Tibial nerve (tissue), 3 donors: ENCODE results near the gene BMPR1B.

Source experiments
- POLR2A ChIP-seq, 2 donors: fragments of 450-650 bp; IDR thresholded peaks; one replicate each; pipeline ENCODE4 v1.6.1; 2017; ENCODE audit warnings: antibody characterized with exemption in 2 of 2, mild to moderate bottlenecking in 2 of 2, moderate library complexity in 2 of 2
- TF ChIP-seq, protein P1 (sequence below), 5 experiments: fragments of 200-600 bp in 3 of 5; fragments of 450-650 bp in 2 of 5; sonication (generic) in 3 of 5; IDR thresholded peaks; one replicate each; pipeline ENCODE4 v1.5.1; 2016 to 2019; ENCODE audit warnings: antibody characterized with exemption in 5 of 5, mild to moderate bottlenecking in 3 of 5, moderate library complexity in 2 of 5

DNA sequence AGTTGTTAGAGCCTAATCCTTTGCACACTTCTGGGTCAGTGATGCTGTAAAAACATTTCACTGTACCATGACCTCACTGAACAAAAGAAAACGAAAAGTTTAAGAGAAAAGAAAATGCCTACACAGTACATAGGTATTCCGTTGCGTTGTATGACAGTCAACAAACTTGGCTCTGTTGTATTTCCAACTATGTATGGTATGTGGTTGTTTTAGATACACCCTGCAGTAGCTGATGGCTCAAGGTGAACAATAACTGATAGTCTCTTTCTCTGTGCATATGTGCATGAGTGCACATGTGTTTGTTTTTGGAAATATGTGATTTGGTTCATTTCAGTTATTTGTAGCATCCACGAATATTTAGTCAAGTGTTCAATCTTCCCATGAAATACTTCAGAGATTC is 176.0 kb downstream of the BMPR1B start:
- TF ChIP-seq, protein P1, sequence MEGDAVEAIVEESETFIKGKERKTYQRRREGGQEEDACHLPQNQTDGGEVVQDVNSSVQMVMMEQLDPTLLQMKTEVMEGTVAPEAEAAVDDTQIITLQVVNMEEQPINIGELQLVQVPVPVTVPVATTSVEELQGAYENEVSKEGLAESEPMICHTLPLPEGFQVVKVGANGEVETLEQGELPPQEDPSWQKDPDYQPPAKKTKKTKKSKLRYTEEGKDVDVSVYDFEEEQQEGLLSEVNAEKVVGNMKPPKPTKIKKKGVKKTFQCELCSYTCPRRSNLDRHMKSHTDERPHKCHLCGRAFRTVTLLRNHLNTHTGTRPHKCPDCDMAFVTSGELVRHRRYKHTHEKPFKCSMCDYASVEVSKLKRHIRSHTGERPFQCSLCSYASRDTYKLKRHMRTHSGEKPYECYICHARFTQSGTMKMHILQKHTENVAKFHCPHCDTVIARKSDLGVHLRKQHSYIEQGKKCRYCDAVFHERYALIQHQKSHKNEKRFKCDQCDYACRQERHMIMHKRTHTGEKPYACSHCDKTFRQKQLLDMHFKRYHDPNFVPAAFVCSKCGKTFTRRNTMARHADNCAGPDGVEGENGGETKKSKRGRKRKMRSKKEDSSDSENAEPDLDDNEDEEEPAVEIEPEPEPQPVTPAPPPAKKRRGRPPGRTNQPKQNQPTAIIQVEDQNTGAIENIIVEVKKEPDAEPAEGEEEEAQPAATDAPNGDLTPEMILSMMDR (IDR thresholded peaks at IDR 0.05), result no peak
- TF ChIP-seq POLR2A (IDR thresholded peaks at IDR 0.05), result no peak
